Right hindlimb (tissue), 1 donor: ENCODE results near the gene AFF2.

Experiments used
- DNase-seq: peaks from one replicate; pipeline ENCODE4 v3.0.0-alpha.2; 2018

The AFF2 gene

DNA sequence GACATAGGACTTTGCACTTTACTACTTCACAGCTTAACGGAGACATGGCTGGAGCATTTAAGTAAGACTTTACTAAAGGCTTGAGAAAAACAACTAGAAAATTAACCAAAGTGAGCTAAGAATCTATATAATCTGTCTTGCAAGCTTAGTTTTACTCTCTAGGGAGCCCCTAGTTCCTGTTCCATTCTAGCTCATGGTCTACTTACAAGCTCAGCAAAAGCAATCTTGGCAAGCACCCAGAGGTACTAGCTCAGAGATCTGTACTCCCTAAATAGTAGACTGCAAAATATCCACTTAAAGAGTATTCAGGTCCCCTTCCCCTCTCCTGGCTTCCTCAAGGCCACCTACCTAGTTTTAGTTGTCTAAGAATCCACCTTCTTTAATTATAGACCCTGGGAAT lies 535.7 kb downstream of the AFF2 start:
- DNase-seq = no peak

DNA sequence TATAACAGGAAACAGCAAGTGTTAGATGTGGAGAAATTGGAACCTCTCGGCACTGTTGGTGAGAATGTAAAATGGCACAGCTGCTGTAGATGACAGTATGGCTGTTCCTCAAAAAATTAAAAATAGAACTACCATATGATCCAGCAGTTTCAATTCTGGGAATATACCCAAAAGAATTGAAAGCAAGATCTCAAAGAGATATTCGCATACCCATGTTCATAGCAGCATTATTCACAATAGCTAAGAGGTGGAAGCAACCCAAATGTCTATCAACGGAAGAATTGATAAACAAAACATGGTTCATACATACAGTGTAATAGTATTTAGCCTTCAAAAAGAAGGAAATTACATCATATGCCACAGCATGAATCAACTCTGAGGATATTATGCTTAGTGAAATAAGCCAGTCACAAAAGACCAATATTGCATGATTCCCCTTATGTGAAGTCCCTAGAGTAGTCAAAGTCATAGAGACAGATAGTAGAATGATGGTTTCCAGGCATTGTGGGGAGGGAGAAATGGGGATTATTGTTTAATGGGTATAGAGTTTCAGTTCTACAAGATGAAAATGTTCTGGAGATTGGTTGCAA lies 537.0 kb downstream of the AFF2 start:
- DNase-seq = no peak

DNA sequence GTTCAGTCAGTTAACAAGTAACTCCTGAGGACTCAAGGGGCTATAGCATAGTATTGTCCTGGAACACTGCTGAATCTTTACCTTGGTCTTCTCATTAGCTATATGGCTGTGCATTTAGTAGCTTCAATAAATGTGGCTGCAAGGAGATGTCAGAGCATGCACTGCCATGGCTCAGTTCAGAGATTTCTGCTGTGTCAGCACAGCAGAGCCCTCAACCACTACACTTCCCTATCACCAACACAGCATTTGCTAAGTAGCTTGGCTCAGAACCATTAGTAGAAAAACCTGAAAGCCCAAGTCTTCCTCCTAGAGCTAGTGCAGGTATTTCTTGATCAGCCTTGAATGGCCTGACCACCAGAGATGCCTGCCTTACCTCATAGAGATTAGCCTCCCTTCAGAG lies 538.6 kb downstream of the AFF2 start:
- DNase-seq = no peak

DNA sequence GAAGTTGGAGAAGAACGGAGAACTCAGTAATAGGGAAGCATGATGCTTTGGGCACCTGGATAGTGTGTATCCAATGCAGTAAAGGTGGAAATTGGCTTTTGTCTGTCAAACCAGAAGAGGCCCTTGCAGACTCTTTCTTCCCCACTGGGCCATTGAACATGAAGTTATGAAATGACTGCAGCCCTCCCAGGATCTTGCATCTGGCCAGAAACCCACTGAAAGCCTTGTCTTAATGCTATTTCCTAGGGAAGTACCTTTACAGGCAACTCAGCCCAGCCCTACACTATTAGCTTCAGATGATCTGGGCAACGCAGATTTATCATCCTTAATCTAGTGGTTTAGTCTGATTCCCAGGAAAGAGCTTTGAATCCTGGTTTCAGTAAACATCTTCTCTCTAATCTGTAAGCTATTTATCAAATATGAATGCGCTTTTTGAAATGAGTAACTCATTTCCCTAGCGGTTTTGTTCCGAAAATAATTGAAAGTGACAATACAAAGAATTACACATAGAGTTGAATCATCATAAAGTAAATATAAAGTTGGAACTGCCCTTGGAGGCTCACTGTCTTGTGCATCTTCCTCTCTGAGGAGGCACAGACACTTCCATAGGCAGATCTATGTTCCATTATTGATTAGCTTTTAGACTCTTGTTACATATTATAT lies 540.6 kb downstream of the AFF2 start:
- no peak for DNase-seq

DNA sequence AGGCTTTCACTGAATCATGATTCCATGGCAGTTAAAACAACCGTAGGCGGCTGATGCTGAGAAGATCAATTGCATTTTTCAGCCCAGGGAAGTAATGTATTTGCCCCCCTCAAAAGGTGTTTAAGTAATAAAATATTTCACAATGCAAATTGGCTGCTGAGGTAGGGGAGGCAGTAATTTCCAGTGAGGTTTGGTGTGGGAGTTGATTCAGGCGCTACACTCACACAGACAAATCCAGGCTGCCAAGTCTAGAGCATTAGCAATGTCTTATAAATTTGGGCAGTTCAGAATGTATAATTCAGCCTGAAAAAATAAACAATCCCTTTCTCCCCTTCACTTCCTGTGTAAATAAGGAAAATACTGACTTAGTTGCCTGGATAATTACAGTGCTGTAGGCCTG lies 543.0 kb downstream of the AFF2 start:
- no peak for DNase-seq

DNA sequence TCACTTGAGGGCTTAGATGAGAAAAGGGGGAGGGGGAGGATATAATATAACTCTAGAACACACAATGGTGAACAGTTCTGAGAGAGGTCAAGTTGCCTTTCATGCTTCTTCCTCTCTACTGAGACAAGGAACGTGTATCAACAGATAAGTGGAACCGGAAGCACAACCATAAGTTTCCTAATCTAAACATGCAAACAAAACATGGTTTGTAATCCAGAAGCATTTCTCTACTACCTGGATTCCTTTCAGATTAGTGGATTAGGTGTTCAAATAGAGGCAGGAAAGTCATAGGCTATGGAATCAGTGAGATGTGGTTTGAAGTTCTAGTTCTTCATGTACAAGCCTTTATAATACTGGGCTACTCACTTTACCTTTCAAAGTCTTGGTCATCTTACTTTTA lies 544.1 kb downstream of the AFF2 start:
- DNase-seq = no peak

DNA sequence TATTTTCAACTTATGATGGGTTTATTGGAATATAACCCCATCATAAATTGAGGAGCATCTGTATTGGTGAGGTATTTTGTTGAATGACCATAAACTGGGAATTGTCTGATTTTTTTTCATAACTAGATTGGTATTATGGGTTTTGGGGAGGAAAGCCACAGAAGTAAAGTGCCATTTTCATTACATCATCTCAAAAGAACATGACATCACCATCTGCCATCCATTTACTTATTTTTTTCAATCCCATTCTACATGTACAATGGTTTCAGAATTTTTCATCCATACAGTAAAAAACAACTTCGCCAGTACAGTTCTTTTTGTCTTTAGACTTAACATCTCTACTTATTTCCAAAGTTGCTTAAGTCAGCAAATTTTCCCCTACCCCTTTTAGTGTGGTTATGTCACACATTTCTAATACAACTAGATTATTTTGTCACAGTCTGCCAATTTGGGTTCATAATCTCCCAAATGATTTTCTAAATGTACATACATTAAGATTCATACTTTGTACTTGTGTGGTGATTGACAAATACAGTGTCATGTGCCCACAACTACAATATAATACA lies 545.3 kb downstream of the AFF2 start:
- no peak for DNase-seq
